Measurements from ENCODE around the gene TOX2. TPM values are rescaled to one million over a fixed set of nuclear protein-coding genes. Genes with fewer than 3 reads are reported as not detected.
"Not testable (repeated sequence)": the region's sequence is repeated elsewhere in the genome, so short reads cannot be mapped to it uniquely, and the experiment has no call there.

Gene TOX2
- total RNA-seq, 1 experiment from 2014 or later = 0.06 TPM

DNA sequence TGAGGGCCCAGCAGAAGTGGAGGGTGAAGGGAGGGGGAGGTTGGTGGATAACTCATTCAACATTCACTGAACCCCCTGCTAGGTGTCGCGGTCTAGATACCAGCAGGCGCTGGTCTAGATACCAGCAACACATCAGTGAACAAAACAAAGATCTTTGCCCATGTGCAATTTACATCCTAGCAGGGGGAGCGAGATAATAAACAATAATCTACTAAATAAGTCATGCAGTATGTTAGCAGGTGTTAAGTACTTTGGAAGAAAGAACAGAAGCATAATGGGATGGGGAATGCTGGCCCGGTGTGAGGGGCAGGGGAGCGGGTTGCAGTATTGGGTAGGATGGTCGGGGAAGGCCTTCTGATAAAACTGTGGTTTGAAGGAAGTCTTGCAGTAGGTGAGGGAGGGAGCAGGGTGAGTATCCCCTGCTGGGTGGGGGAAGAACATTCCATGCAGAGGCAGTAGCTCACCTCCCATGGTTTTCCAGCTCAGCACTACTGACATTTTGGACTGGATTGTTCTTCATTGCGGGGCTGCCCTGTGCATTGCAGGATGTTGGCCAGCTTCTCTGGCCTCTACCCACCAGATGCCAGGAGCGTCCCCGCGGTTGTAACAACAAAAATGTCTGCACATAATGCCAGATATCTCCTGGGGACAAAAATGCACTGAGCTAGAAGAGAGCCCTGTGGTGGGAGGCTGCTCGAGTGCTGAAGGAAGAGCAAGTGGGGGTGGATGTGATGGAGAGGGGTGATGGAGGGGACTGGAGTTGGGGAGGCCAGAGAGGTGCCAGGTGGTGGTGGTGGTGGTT, 117.3 kb downstream of the TOX2 start:
- DNase-seq (ENCODE audit: low read depth) = no peak

DNA sequence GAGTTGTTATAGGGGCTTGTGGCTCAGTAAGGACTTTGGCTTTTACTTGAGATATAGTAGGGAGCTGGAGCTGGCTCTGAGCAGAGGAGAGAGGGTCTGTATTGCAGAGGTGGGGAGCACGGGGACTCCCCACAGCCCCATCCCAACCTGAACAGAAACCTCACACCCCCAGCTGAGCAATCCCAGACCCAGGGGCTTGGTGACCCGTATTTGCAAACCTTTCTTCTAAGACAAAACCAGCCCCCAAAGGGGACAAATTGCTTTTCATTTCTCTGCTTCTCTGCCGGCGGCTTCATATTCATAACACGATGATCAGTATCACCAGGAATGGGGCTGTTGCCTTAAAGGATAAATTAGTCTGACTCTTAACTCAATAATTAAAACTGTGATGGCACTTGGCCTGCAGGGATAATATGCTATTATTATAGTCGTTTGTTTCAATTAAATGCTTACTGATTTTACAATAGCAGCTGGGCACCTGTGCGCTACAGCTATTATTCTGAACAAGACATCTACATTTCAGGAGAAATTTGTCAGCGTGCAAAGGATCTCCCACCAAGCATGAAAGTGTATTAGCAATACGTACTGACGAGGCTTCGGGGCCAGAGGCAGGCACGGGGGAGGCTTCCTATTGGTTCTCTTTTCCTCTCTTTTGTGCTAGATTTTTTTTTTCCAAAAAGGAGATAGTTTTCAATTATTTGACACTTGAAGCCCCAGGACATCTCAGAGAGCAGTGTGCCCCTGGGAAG, 118.1 kb downstream of the TOX2 start:
- DNase-seq (ENCODE audit: low read depth) = no peak

DNA sequence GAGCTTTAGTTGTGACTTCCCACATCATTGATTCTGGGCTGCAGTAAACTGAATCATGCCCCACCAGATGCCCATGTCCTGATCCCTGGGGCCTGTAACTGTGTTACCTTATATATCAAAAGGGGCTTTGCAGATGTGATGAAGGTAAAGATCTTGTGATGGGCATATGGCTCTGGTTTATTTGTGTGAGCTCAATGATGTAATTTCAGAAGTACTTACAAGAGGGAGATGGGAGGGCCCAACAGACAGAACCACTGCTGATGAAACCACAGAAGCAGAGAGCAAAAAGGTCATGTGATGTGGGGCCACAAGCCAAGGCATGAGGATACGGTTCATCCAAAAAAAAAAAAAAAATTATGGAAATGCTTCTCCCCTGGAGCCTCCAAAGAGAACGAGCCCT, 118.7 kb downstream of the TOX2 start:
- DNase-seq (ENCODE audit: low read depth) = no peak

DNA sequence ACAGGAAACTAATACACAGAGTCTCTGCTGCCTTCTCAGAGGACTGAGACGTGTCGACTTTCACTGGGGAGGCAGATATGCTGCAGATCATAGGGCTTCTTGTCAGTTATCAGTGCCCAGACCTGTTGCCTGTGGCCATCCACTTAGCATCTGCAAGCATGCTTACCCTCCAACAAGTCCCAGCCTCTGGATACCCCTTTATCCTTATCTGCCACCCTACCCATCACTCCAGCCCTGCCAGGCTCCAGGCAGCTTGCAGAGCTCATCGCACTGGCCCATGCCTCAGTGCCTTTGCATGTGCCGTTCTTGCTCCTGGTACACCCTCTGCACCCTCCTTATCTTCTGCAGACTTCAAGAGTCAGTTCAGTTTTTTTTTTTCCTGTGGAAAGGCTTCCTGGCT, 119.2 kb downstream of the TOX2 start:
- no peak for DNase-seq (ENCODE audit: low read depth)

DNA sequence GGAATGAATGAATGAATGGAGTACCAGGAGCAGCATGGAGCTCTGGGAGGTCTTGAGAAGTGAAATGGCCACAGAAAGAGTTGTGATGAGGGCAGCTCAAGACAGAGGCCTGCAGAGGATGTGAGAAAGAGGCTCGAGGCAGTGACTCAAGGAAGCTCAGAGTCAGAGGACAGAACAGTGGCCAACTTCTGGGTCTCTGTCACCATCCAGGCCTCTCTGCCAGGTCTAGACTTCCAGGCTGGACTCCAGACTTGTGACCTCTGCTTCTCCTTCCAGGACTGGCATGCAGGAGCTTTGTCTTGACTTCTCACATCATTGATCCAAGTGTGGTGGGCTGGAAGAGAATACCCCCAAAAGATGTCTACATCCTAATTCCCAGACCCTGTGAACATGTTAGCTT, 119.8 kb downstream of the TOX2 start:
- no peak for DNase-seq (ENCODE audit: low read depth)

DNA sequence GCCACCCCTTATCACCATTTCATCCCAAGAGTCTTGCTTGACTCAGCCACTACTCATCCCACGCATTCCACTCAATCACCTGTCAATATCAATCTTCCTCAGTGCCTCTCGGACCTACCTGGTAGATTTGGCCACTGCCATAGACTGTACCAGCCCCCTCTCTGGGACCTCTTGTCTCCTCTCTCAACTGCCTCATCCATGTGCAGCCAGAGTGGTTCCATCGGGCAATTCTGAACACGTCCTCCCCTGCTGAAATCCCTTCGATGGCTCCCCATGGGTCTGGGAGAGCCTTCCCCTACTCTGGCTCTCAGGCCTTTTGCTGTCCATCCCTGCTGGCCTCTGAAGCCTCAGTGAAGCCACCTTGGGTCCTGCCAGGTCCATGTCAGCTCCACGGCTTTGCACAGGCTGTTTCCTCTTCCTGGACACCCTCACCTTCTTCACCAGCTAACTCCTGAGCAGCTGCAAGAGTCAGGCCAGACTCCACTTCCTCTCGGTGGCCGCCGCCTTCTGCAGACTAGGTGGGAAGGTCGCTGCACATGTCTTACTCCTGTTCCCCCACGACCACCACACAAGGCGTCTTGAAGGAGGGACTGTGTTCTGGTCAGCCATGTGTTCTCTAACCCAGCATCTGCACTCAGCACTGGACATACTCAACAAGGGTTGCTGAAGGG, 120.4 kb downstream of the TOX2 start:
- no peak for DNase-seq (ENCODE audit: low read depth)

DNA sequence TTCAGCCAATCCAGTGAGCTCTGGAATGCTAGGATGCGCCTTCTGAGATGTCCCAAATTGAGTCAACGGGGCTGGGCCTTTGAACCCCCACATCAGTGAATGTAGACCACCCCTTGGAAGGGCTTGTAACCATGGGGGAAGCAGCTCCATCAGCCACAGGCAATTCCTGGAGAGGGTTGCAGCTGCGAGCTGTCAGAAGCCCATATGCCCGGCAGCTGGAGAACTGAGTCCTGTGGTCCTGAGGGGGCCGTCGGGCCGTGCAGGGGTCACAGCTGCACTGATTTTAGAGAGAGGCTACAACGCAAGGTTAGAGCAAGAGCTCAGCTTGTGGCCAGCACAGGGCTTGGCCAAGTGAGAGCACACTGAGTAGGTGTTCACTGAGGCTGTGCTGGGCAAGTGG, 121.3 kb downstream of the TOX2 start:
- DNase-seq (ENCODE audit: low read depth) = no peak

DNA sequence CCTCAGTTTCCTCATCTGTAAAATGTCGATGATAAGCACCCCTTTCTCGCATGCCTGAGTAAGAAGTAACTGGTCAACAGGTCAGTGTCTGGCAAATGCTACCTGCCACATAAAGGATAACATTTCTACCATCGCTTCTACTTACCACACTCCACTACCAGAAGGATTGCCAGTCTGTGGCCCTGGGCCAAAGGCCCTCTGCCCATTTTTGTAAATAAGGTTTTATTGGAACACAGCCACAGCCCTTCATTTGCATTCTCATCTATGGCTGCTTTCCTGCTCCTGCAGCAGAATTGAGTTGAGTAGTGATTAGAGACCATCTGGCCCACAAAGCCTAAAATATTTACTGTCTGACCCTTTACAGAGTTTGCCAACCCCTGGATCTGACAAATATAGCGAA, 121.8 kb downstream of the TOX2 start:
- DNase-seq (ENCODE audit: low read depth) = no peak

DNA sequence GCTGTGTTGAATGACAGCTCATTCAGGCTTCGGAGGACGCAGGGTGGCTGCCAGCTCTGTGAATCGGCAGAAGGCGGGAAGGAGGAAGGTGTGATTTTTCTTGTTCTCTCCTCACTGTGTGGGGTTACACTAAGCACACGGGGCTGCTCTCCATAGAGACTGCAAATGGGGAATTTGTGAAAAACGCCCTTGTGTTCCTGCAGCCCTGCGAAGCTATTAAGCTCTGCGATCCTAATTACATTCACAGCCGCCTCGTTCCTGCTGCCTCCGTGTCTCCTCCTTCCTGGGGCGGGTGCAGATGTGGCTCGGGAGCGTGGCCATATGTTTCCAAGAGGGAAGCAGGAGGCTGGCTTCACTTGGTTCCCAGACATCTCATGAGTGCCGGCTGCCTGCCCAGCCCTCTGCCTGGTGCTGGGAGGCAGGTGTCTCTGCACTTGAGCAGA, 124.0 kb downstream of the TOX2 start:
- DNase-seq (ENCODE audit: low read depth) = no peak

DNA sequence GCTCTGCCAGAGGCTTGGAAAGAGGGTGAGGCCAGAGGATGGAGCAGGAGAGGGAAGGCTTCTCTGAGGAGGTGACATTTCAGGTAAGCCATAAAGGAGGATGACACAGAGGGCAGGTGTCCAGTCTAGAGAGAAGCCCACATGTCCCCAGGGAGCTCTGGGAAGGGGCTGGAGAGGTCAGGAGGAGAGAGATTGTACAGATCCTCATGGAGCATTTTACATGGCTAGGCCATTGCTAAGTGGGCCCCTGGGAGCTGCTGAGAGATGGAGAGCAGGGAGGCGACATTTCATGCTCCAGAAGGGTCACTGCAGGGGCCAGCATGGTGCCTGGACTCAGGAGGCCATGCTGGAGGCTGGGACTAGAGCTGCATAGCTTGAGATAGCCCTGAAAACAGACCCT, 124.5 kb downstream of the TOX2 start:
- no peak for DNase-seq (ENCODE audit: low read depth)

DNA sequence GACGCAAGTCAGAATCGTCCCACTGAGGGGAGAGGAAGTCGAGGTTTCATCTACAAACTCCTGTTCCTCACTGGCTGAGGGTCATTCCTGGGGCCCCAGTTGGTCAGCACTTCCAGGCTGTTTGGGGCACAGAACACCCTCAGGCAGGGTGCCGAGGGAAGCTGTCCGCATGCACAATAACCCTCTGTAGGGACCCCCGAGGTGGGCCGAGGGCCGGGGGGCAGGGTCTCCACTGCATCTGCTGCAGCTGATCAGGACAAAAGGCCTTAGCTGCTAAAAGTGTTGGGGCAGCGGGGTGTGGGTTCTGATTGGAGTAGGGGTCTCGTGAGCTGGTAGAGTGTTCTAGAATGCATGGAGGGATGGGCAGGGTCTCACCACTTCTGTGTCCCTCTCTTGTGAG, 125.1 kb downstream of the TOX2 start:
- DNase-seq (ENCODE audit: low read depth) = no peak

DNA sequence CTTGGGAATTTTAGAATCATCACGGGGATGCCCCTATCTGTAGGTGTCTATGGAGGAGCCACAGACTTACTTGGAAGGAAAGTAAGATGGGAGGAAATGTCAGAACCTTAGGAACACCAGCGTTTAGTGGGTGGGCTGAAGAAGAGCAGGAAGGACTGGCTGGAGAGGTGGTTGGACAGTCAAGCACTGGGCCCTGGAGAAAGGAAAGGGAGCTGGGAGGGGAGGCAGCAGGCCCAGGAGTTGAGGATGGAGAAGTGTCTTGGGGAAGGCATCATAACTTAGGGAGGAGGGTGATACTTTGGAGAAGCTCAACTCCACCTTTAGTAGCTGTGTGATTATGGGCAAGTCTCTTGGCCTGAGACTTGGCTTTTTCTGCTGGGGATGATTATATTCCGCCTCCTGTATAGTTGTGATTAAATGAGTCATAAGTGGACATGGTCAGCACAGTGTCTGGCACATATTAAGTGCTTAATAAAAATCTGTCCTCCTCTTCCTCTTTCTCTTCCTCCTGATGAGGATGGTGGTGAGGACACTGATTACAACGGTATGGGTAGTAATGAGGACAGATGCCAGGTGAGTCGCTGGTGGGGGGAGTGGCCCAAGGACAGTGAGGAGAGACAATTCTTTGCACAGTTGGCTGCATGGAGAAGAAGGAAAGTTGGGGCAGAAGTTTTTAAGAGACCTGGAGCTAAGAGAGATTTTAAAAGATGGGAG, 125.7 kb downstream of the TOX2 start:
- DNase-seq (ENCODE audit: low read depth) = no peak

DNA sequence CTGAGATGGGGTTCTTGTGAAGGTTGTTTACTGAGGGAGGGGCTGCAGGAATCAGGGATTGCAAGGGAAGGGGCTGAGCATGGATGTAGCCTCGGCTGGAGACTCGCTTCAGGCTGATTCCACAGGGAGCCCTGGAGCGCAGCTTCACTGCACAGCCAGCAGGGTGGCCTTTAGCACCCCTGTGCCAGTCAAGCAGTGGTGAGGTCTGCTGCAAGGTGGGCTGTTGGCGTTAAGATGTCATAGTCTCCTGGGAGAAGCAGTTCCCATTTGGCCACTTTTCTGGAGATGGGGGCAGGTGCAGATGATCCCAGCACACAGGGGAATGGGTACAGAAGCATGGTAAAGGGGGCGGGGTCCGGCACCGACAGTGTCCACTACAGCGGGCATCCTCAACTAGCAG, 126.3 kb downstream of the TOX2 start:
- DNase-seq (ENCODE audit: low read depth) = no peak

DNA sequence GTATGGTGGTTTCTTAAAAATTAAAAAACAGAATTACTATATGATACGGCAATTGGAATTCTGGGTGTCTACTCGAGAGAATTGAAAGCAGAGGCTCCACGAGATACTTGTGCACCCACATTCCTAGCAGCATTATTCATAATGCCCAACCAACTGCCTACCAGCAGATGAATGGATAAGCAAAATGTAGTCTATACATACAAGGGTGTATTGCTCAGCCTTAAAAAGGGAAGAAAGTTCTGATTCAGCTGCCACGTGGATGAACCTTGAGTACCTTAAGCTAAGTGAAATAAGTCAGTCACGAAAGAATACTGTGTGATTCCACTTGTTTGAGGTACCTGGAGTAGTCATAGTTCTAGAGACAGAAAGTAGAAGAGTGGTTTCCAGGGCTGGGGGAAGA, 130.1 kb downstream of the TOX2 start:
- not testable (repeated sequence) for DNase-seq (ENCODE audit: low read depth)

DNA sequence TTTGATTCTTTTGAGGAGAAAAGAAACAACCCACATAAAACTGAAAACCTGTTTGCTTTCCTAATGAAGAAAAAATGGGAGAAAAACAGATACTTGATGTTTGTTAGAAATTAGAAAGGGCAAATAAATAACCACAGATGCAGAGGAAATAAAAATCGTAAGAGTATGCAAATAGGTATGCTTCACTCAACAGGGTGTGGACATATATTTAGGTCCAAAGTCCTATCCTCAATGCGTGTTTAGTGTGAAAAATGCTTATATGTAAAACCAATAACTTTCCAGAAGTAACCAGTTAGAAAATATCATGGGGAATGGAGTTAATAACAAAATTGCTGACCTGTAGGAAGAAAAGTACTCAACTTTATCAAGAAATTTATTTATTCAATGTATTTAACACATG, 135.7 kb downstream of the TOX2 start:
- DNase-seq (ENCODE audit: low read depth) = no peak

DNA sequence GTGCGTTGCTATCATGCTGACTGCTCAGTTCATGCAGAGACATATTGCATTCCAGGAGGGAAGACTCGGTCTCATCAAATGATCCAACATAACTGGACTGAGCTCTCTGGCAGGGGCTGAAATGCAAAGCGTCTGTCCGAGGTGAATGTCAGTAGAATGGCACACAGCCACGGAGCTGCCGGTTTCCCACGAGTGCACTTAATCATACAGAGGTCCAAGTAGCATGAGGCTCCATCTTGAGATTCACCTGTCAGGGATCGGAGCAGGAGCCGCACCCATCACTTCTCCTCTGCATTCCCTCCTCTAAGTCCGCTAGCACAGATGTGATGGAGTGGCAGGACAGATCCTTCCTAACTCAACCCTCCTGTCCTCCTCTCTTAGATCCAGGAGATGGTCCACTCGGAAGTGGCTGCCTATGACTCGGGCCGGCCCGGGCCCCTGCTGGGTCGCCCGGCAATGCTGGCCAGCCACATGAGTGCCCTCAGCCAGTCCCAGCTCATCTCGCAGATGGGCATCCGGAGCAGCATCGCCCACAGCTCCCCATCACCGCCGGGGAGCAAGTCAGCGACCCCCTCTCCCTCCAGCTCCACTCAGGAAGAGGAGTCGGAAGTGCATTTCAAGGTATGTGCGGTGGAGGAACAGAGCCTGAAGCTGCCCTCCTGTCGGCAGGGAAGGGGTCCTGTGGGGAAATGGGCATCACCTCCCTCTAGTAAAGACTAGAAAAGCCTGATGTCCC, 136.4 kb downstream of the TOX2 start:
- DNase-seq (ENCODE audit: low read depth) = no peak

DNA sequence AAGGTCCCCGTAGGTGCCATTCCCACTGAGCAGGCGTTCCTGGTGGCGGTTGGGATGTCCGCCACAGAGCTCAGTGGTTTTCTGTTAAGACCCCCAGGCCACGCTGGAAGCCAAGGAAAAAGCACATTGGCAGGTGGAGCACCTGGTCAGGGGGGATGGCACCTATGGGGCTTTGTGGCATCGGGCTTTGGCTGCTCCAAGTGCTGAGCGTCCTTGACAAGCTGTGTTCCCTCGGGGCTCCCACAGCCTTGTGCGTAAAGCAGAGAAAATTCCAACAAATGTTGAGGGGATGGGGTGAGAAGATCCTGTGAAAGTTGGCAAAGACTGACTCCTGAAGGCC, 137.0 kb downstream of the TOX2 start:
- DNase-seq (ENCODE audit: low read depth) = no peak

DNA sequence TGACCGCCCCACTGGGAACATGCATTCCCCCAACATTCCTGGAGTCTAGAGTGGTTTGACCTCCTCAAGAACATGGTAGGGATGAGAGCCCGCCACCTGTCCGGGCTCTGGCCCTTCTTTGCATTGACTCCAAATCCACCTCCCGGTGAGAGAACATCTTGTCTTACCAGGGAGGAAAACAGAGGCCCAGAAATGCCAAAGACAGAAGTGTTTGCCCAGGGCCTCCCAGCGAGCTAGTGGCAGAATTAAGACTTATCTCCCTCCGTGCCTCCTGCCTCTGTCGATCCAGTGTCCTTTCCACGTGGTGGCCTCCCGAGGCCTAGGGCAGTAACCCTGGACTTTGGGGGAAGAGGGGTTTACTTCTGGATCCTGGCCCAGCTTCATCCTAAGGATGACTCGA, 137.5 kb downstream of the TOX2 start:
- no peak for DNase-seq (ENCODE audit: low read depth)

DNA sequence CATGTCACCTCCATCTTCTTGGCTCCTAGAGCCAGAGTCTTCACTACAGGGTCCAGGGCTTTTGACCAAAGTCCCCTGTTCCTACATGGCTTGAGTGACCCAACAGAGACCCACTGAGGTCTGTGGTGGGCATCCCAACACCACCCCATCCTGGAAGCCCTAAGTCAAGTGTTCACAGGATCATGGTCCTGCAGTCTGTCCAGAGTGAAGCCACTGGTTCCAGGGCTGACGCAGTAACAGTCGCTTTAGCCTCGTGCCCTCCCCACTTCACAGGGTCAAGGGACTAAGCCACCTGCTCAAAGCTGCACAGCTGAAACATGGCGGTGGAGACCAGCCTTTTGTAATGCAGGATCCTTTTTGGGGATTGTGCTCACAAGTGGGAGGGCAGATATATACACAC, 138.4 kb downstream of the TOX2 start:
- no peak for DNase-seq (ENCODE audit: low read depth)

DNA sequence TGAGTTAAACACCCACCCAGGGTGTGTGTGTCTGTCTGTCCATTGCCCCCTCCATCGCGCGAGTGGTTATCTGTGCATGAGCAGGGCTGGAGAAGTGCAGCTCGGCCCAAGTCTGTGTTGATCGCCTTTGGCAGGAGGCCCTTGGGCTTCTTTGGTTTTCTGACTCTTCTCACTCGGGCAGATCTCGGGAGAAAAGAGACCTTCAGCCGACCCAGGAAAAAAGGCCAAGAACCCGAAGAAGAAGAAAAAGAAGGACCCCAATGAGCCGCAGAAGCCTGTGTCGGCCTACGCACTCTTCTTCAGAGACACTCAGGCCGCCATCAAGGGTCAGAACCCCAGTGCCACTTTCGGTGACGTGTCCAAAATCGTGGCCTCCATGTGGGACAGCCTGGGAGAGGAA, 139.5 kb downstream of the TOX2 start:
- no peak for DNase-seq (ENCODE audit: low read depth)

DNA sequence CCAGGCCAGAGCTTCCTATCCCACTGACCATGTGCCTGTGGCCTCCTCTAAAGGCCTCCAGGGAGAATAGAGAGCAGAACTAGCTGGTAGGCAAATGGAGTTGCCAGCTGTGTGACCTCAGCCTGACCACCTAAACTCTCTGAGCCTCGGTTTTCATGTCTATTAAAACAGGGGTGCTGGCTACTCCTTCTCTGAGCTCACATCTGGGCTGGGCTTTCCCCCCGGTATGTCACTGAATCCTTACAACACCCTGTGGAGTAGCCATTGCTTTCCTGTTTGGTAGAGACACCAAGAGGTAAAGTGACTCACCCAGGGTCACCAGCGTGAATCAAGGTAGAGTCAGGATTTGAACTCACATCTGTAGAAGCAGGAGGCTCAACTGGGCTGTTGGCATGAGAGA, 140.2 kb downstream of the TOX2 start:
- no peak for DNase-seq (ENCODE audit: low read depth)
